Measurements from ENCODE around the gene ANK2. TPM values are rescaled to one million over a fixed set of nuclear protein-coding genes. Genes with fewer than 3 reads are reported as not detected.
"Not testable (repeated sequence)": the region's sequence is repeated elsewhere in the genome, so short reads cannot be mapped to it uniquely, and the experiment has no call there.

The ANK2 gene
- total RNA-seq, 2 donors from 2014 or later = 6.6 to 7.1 TPM

GRCh38 chr4:113173793-113174264 lies 124.4 kb downstream of the ANK2 start:
- no peak overlapping the region for H3K27ac Mint-ChIP-seq
- no peaks in the 10 kb centered on the region for H3K36me3 Mint-ChIP-seq (ENCODE audit: insufficient read depth in 2 of 2)
- DNase-seq = no peak
- ATAC-seq (replicated peaks in 1 of 2) = no peak
- H3K9me3 Mint-ChIP-seq = no peaks in the 10 kb centered on the region
- H3K27me3 Mint-ChIP-seq (ENCODE audit: low read depth) = no peaks in the 10 kb centered on the region
- H3K4me1 Mint-ChIP-seq (ENCODE audit: low read depth) = no peaks in the 10 kb centered on the region
- H3K4me3 Mint-ChIP-seq = no peak overlapping the region

GRCh38 chr4:113179091-113179490 lies 129.6 kb downstream of the ANK2 start:
- Mint-ChIP-seq H3K4me1 (ENCODE audit: low read depth) (no peaks in the 10 kb centered on the region), H3K27ac (no peak overlapping the region), H3K27me3 (ENCODE audit: low read depth) (no peaks in the 10 kb centered on the region), H3K4me3 (no peak overlapping the region), H3K9me3 (no peaks in the 10 kb centered on the region), H3K36me3 (ENCODE audit: insufficient read depth in 2 of 2) (no peaks in the 10 kb centered on the region)
- DNase-seq (no peak), ATAC-seq (replicated peaks in 1 of 2) (no peak)

GRCh38 chr4:113179996-113180395 lies 130.5 kb downstream of the ANK2 start:
- Mint-ChIP-seq H3K4me1 (ENCODE audit: low read depth) (no peaks in the 10 kb centered on the region), H3K9me3 (no peaks in the 10 kb centered on the region), H3K27me3 (ENCODE audit: low read depth) (no peaks in the 10 kb centered on the region), H3K27ac (no peak overlapping the region), H3K4me3 (no peak overlapping the region), H3K36me3 (ENCODE audit: insufficient read depth in 2 of 2) (no peaks in the 10 kb centered on the region)
- ATAC-seq (replicated peaks in 1 of 2) (no peak), DNase-seq (no peak)

GRCh38 chr4:113181289-113182007 lies 132.0 kb downstream of the ANK2 start:
- Mint-ChIP-seq H3K27me3 (ENCODE audit: low read depth) (no peaks in the 10 kb centered on the region), H3K27ac (no peak overlapping the region), H3K4me3 (no peak overlapping the region), H3K4me1 (ENCODE audit: low read depth) (no peaks in the 10 kb centered on the region), H3K36me3 (ENCODE audit: insufficient read depth in 2 of 2) (no peaks in the 10 kb centered on the region), H3K9me3 (no peaks in the 10 kb centered on the region)
- ATAC-seq (replicated peaks in 1 of 2) (no peak), DNase-seq (no peak)

- Mint-ChIP-seq H3K27ac (no peak overlapping the region), H3K27me3 (ENCODE audit: low read depth) (no peaks in the 10 kb centered on the region), H3K4me3 (no peak overlapping the region), H3K4me1 (ENCODE audit: low read depth) (no peaks in the 10 kb centered on the region), H3K36me3 (ENCODE audit: insufficient read depth in 2 of 2) (no peaks in the 10 kb centered on the region), H3K9me3 (no peaks in the 10 kb centered on the region)
- DNase-seq (no peak), ATAC-seq (replicated peaks in 1 of 2) (no peak)
These were observed 133.7 kb downstream of the ANK2 start for GRCh38 chr4:113183032-113183605.

DNA sequence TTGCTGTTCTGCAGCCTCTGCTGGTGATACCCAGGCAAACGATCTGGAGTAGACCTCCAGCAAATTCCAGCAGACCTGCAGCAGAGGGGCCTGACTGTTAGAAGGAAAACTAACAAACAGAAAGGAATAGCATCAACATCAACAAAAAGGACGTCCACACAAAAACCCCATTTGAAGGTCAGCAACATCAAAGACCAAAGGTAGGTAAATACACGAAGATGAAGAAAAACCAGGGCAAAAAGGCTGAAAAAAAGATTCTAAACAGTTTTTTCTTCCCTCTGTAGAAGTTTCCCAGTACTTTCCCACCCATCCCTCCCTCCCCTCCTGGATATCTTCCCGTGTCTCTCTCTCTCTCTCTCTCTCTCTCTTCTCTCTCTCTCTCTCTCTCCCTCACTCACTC lies 136.8 kb downstream of the ANK2 start:
- not testable (repeated sequence) for H3K4me1 Mint-ChIP-seq (ENCODE audit: low read depth); DNase-seq; H3K9me3 Mint-ChIP-seq; ATAC-seq (replicated peaks in 1 of 2); H3K27ac Mint-ChIP-seq; H3K27me3 Mint-ChIP-seq (ENCODE audit: low read depth); H3K4me3 Mint-ChIP-seq; H3K36me3 Mint-ChIP-seq (ENCODE audit: insufficient read depth in 2 of 2)

DNA sequence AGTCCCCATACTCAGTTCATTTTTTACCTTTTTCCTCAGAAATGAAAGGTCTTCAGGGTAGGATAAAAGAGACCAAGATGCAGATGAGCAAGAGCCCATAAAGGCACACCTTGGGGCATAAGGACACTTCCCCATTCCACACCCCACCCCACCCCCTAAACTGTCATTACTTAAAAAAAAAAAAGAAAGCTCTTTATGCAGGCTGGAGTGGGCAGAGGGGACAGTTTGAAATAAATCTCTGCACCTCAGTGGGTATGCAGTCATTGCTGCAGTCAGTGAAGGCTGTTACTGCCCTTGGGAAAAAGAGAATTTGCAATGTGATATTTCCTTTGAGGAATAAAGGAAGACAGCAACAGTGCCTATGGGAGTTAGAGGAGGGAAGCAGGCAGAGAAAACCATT lies 137.5 kb downstream of the ANK2 start:
- no peaks in the 10 kb centered on the region for H3K9me3 Mint-ChIP-seq
- no peak for ATAC-seq (replicated peaks in 1 of 2)
- no peaks in the 10 kb centered on the region for H3K4me1 Mint-ChIP-seq (ENCODE audit: low read depth)
- H3K27ac Mint-ChIP-seq = no peak overlapping the region
- H3K4me3 Mint-ChIP-seq = no peak overlapping the region
- no peaks in the 10 kb centered on the region for H3K27me3 Mint-ChIP-seq (ENCODE audit: low read depth)
- DNase-seq = no peak
- H3K36me3 Mint-ChIP-seq (ENCODE audit: insufficient read depth in 2 of 2) = no peaks in the 10 kb centered on the region

DNA sequence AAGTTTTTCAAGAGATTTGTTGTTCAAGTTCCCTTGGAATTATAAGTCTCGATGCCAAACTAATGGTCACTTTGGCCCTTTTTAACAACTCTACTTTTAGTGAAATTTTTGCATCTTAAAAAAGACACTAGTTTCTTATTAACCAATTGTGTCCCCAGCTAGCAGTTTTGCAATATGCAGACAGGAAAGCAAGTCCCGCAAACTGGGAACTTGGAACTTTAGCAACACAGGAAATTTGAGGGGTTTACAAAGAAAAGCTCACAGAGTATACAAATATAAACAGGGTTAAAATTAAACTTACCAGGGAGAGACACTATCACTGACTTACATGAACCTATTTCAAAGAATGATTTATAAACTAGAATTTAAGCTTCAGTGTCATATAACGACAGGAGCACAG lies 137.9 kb downstream of the ANK2 start:
- Mint-ChIP-seq H3K4me1 (ENCODE audit: low read depth) (no peaks in the 10 kb centered on the region), H3K4me3 (no peak overlapping the region), H3K27me3 (ENCODE audit: low read depth) (no peaks in the 10 kb centered on the region), H3K36me3 (ENCODE audit: insufficient read depth in 2 of 2) (no peaks in the 10 kb centered on the region), H3K9me3 (no peaks in the 10 kb centered on the region), H3K27ac (no peak overlapping the region)
- ATAC-seq (replicated peaks in 1 of 2) (no peak), DNase-seq (no peak)

DNA sequence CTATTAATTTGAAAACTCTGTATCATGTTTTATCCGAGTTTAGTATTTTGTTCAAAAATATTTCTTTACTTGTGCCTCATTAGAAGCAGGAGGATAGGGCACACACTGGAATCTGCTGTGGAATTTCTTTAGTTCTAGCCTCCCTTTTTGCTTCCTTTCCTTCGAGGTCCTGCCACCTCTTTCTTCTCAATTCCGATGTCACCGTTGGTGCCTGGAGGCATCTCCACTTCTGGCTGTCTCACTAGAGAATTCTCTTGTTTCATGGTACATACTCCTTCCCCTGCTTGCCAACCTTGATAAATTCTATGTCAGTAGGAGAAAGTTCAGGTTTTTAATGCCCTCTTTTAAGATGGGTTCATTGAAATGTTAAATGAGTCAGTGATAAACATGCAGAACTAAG lies 140.1 kb downstream of the ANK2 start:
- Mint-ChIP-seq H3K27ac (no peak overlapping the region), H3K27me3 (ENCODE audit: low read depth) (no peaks in the 10 kb centered on the region), H3K9me3 (no peaks in the 10 kb centered on the region), H3K4me3 (no peak overlapping the region), H3K36me3 (ENCODE audit: insufficient read depth in 2 of 2) (no peaks in the 10 kb centered on the region), H3K4me1 (ENCODE audit: low read depth) (no peaks in the 10 kb centered on the region)
- DNase-seq (no peak), ATAC-seq (replicated peaks in 1 of 2) (no peak)

DNA sequence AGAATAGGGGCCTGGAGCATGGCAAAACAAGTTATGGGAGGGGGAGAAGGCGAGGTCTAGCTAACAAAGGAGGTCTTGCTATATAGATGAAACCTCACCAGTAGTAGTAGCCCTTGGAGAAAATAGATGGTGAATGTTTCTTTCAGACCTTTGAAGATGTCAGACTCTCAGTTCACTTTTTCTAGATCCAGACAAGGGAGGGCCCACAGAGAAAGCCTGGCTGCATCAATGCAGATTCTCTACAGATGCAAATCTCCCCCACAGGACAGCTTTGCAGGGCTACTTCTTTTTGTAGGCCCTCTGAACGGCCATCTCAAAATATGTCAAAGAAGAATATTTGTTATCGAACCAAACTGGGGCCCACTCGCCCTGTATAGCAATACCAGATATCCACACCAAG lies 159.7 kb downstream of the ANK2 start:
- Mint-ChIP-seq H3K9me3 (no peaks in the 10 kb centered on the region), H3K27ac (no peak overlapping the region), H3K4me1 (ENCODE audit: low read depth) (no peaks in the 10 kb centered on the region), H3K27me3 (ENCODE audit: low read depth) (no peaks in the 10 kb centered on the region), H3K4me3 (no peak overlapping the region), H3K36me3 (ENCODE audit: insufficient read depth in 2 of 2) (no peaks in the 10 kb centered on the region)
- DNase-seq (no peak), ATAC-seq (replicated peaks in 1 of 2) (no peak)

GRCh38 chr4:113209652-113210320 lies 160.3 kb downstream of the ANK2 start:
- Mint-ChIP-seq H3K27ac (no peak overlapping the region), H3K36me3 (ENCODE audit: insufficient read depth in 2 of 2) (no peaks in the 10 kb centered on the region), H3K27me3 (ENCODE audit: low read depth) (no peaks in the 10 kb centered on the region), H3K4me3 (no peak overlapping the region), H3K9me3 (no peaks in the 10 kb centered on the region), H3K4me1 (ENCODE audit: low read depth) (no peaks in the 10 kb centered on the region)
- no peak for ATAC-seq (replicated peaks in 1 of 2)
- no peak for DNase-seq

- no peak for DNase-seq
- H3K27ac Mint-ChIP-seq = no peak overlapping the region
- no peaks in the 10 kb centered on the region for H3K9me3 Mint-ChIP-seq
- no peaks in the 10 kb centered on the region for H3K4me1 Mint-ChIP-seq (ENCODE audit: low read depth)
- no peaks in the 10 kb centered on the region for H3K36me3 Mint-ChIP-seq (ENCODE audit: insufficient read depth in 2 of 2)
- no peak overlapping the region for H3K4me3 Mint-ChIP-seq
- no peaks in the 10 kb centered on the region for H3K27me3 Mint-ChIP-seq (ENCODE audit: low read depth)
- no peak for ATAC-seq (replicated peaks in 1 of 2)
These were observed 163.2 kb downstream of the ANK2 start for GRCh38 chr4:113212613-113213012.

- Mint-ChIP-seq H3K36me3 (ENCODE audit: insufficient read depth in 2 of 2) (no peaks in the 10 kb centered on the region), H3K4me1 (ENCODE audit: low read depth) (no peaks in the 10 kb centered on the region), H3K27me3 (ENCODE audit: low read depth) (no peaks in the 10 kb centered on the region), H3K9me3 (no peaks in the 10 kb centered on the region), H3K27ac (no peak overlapping the region), H3K4me3 (no peak overlapping the region)
- no peak for DNase-seq
- ATAC-seq (replicated peaks in 1 of 2) = no peak
These were observed 172.5 kb downstream of the ANK2 start for GRCh38 chr4:113221990-113222389.

All from activated T-cell treated with anti-CD3 and anti-CD28 coated beads, Interleukin-2, amount 50 U/mL, for 72 hours (primary cell).